ENCODE results near the gene RPRD1A. TPM values are rescaled to one million over a fixed set of nuclear protein-coding genes. Genes with fewer than 3 reads are reported as not detected.

The RPRD1A gene
- total and polyA plus RNA-seq, 4 donors: 11.8 to 29.5 (median 16.6) TPM

DNA sequence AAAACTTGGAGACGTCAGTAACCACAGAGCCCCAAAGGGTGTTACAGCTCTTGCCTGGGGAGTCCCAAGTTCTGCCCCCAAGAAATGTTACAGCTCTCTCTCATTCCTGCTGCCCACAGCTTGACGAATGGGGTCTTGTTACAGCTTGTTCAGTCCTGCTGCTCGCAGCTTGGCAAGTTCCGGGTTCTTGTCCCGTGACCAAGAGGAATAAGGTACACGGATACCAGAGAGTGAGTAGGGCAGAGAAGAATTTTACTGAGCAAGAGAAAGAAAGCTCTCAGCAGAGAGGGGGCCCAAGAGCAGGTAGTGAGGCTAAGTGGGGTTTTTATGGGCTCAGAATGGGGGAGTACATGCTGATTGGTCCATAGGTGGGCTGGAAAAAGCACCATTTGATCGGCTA, 34.6 kb upstream of the RPRD1A start:
- Histone ChIP-seq H3K9ac (ENCODE audit: low read depth in 1 of 2, low read length in 2 of 2) (no peak overlapping the region), H3K36me3 (ENCODE audit: control insufficient read depth in 4 of 4, insufficient read depth in 3 of 4, low read depth in 1 of 4, low read length in 3 of 4) (no peaks in the 10 kb centered on the region), H3K4me1 (ENCODE audit: control insufficient read depth in 4 of 4, insufficient read depth in 4 of 4, low read length in 3 of 4) (no peaks in the 10 kb centered on the region), H3K27ac (ENCODE audit: low read depth in 1 of 2, low read length in 2 of 2) (no peak overlapping the region), H3K4me3 (ENCODE audit: low read depth in 1 of 3, low read length in 3 of 3) (peak overlapping the region in 1 of 3 donors; percentile 18), H3K27me3 (ENCODE audit: control insufficient read depth in 4 of 4, insufficient read depth in 4 of 4, low read length in 3 of 4) (no peaks in the 10 kb centered on the region), H3K9me3 (ENCODE audit: control insufficient read depth in 4 of 4, low read length in 3 of 4) (peaks cover 3 to 14% (median 8%) of the 10 kb centered on the region in 4 donors)
- DNase-seq (ENCODE audit: low spot score): no peak
- 94% methylated on average over 7 of the region's 7 CpGs for WGBS
- TF ChIP-seq, protein P1, sequence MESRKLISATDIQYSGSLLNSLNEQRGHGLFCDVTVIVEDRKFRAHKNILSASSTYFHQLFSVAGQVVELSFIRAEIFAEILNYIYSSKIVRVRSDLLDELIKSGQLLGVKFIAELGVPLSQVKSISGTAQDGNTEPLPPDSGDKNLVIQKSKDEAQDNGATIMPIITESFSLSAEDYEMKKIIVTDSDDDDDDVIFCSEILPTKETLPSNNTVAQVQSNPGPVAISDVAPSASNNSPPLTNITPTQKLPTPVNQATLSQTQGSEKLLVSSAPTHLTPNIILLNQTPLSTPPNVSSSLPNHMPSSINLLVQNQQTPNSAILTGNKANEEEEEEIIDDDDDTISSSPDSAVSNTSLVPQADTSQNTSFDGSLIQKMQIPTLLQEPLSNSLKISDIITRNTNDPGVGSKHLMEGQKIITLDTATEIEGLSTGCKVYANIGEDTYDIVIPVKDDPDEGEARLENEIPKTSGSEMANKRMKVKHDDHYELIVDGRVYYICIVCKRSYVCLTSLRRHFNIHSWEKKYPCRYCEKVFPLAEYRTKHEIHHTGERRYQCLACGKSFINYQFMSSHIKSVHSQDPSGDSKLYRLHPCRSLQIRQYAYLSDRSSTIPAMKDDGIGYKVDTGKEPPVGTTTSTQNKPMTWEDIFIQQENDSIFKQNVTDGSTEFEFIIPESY (IDR thresholded peaks at IDR 0.05): no peak
- TF ChIP-seq NR2F2 (IDR thresholded peaks at IDR 0.05): no peak
- TF ChIP-seq, protein P2, sequence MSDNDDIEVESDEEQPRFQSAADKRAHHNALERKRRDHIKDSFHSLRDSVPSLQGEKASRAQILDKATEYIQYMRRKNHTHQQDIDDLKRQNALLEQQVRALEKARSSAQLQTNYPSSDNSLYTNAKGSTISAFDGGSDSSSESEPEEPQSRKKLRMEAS (IDR thresholded peaks at IDR 0.05): no peak
- no peak for TF ChIP-seq SP1 (IDR thresholded peaks at IDR 0.05)

DNA sequence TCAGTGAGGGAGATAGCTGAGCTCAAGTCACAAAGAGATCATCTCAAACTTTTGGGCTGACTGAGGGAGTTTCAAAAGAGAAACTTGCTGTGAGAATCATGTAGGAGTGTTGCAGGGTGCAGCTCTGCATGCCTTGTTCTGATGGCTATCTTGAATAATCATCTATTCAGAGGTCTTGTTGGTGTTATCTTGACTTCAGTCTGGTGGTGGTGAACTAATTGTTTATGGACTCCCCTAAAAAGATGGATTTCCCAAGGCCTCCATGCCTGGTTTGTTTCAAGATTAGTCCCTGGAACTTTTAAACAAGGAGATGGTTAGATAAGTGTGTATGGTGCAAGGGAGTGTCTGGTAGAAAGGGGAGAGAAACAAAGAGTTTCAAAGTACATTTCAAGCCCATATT, 32.0 kb upstream of the RPRD1A start:
- Histone ChIP-seq H3K36me3 (ENCODE audit: control insufficient read depth in 4 of 4, insufficient read depth in 3 of 4, low read depth in 1 of 4, low read length in 3 of 4) (no peaks in the 10 kb centered on the region), H3K4me3 (ENCODE audit: low read depth in 1 of 3, low read length in 3 of 3) (no peak overlapping the region), H3K9ac (ENCODE audit: low read depth in 1 of 2, low read length in 2 of 2) (no peak overlapping the region), H3K9me3 (ENCODE audit: control insufficient read depth in 4 of 4, low read length in 3 of 4) (peaks cover 3 to 14% (median 8%) of the 10 kb centered on the region in 4 donors), H3K4me1 (ENCODE audit: control insufficient read depth in 4 of 4, insufficient read depth in 4 of 4, low read length in 3 of 4) (no peaks in the 10 kb centered on the region), H3K27ac (ENCODE audit: low read depth in 1 of 2, low read length in 2 of 2) (no peak overlapping the region), H3K27me3 (ENCODE audit: control insufficient read depth in 4 of 4, insufficient read depth in 4 of 4, low read length in 3 of 4) (no peaks in the 10 kb centered on the region)
- no peak for DNase-seq (ENCODE audit: low spot score)
- TF ChIP-seq, protein P3, sequence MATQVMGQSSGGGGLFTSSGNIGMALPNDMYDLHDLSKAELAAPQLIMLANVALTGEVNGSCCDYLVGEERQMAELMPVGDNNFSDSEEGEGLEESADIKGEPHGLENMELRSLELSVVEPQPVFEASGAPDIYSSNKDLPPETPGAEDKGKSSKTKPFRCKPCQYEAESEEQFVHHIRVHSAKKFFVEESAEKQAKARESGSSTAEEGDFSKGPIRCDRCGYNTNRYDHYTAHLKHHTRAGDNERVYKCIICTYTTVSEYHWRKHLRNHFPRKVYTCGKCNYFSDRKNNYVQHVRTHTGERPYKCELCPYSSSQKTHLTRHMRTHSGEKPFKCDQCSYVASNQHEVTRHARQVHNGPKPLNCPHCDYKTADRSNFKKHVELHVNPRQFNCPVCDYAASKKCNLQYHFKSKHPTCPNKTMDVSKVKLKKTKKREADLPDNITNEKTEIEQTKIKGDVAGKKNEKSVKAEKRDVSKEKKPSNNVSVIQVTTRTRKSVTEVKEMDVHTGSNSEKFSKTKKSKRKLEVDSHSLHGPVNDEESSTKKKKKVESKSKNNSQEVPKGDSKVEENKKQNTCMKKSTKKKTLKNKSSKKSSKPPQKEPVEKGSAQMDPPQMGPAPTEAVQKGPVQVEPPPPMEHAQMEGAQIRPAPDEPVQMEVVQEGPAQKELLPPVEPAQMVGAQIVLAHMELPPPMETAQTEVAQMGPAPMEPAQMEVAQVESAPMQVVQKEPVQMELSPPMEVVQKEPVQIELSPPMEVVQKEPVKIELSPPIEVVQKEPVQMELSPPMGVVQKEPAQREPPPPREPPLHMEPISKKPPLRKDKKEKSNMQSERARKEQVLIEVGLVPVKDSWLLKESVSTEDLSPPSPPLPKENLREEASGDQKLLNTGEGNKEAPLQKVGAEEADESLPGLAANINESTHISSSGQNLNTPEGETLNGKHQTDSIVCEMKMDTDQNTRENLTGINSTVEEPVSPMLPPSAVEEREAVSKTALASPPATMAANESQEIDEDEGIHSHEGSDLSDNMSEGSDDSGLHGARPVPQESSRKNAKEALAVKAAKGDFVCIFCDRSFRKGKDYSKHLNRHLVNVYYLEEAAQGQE (IDR thresholded peaks at IDR 0.05): no peak
- TF ChIP-seq HNF4A (conservative IDR thresholded peaks at IDR 0.05) (no peak), HNF4G (IDR thresholded peaks at IDR 0.05) (no peak), RAD21 (IDR thresholded peaks at IDR 0.05) (no peak), NR2F2 (IDR thresholded peaks at IDR 0.05) (no peak), EGR1 (IDR thresholded peaks at IDR 0.05; ENCODE audit: low read depth in 2 of 2) (no peak), GABPA (IDR thresholded peaks at IDR 0.05 in 1 of 2, conservative IDR thresholded peaks at IDR 0.05 in 1 of 2) (no peak), JUND (IDR thresholded peaks at IDR 0.05) (no peak), TAF1 (conservative IDR thresholded peaks at IDR 0.05) (no peak), FOXA2 (IDR thresholded peaks at IDR 0.05) (no peak), FOXA1 (IDR thresholded peaks at IDR 0.05) (no peak), YY1 (IDR thresholded peaks at IDR 0.05) (no peak), SP1 (IDR thresholded peaks at IDR 0.05) (no peak), RXRA (IDR thresholded peaks at IDR 0.05) (no peak)
- TF ChIP-seq, protein P4, sequence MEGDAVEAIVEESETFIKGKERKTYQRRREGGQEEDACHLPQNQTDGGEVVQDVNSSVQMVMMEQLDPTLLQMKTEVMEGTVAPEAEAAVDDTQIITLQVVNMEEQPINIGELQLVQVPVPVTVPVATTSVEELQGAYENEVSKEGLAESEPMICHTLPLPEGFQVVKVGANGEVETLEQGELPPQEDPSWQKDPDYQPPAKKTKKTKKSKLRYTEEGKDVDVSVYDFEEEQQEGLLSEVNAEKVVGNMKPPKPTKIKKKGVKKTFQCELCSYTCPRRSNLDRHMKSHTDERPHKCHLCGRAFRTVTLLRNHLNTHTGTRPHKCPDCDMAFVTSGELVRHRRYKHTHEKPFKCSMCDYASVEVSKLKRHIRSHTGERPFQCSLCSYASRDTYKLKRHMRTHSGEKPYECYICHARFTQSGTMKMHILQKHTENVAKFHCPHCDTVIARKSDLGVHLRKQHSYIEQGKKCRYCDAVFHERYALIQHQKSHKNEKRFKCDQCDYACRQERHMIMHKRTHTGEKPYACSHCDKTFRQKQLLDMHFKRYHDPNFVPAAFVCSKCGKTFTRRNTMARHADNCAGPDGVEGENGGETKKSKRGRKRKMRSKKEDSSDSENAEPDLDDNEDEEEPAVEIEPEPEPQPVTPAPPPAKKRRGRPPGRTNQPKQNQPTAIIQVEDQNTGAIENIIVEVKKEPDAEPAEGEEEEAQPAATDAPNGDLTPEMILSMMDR (IDR thresholded peaks at IDR 0.05; ENCODE audit: low read depth, low read length, missing input control): no peak
- TF ChIP-seq, protein P2 (IDR thresholded peaks at IDR 0.05): no peak
- TF ChIP-seq, protein P1 (IDR thresholded peaks at IDR 0.05): no peak
- TF ChIP-seq, protein P5, sequence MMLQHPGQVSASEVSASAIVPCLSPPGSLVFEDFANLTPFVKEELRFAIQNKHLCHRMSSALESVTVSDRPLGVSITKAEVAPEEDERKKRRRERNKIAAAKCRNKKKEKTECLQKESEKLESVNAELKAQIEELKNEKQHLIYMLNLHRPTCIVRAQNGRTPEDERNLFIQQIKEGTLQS (IDR thresholded peaks at IDR 0.05): no peak

All from liver (tissue), 9 donors.